HG03469 (cell line): ENCODE measurements around the gene ADAP1.
"Not testable (repeated sequence)": the region's sequence is repeated elsewhere in the genome, so short reads cannot be mapped to it uniquely, and the experiment has no call there.

Experiments
- ATAC-seq: cut with Tn5 transposase; IDR thresholded peaks from one replicate; pipeline ENCODE4 v1.9.1; 2021; ENCODE audit warnings: mild to moderate bottlenecking, moderate library complexity, moderate number of reproducible peaks; ENCODE audit not compliant: unreplicated experiment

The ADAP1 gene

GRCh38 chr7:954330-955238, at the start of gene ADAP1:
Gene ADAP1 (minus strand): TSS chr7:954680. CDS start chr7:954477, 203 bp downstream.
- ATAC-seq, result no peak

- not testable (repeated sequence) for ATAC-seq
These were observed 48.0 kb upstream of the ADAP1 start for GRCh38 chr7:1002445-1002844.

- not testable (repeated sequence) for ATAC-seq
These were observed 47.5 kb upstream of the ADAP1 start for GRCh38 chr7:1002026-1002425.

GRCh38 chr7:1001069-1001770, 46.7 kb upstream of the ADAP1 start:
- ATAC-seq, result not testable (repeated sequence)

GRCh38 chr7:999941-1000935, 45.8 kb upstream of the ADAP1 start:
- no peak for ATAC-seq

- ATAC-seq, result no peak
These were observed 44.8 kb upstream of the ADAP1 start for GRCh38 chr7:999149-999879.

GRCh38 chr7:997404-998395, 43.2 kb upstream of the ADAP1 start:
- no peak for ATAC-seq

GRCh38 chr7:996079-996872, 41.8 kb upstream of the ADAP1 start:
- no peak for ATAC-seq

- no peak for ATAC-seq
These were observed 41.1 kb upstream of the ADAP1 start for GRCh38 chr7:995571-995970.

- no peak for ATAC-seq
These were observed 40.3 kb upstream of the ADAP1 start for GRCh38 chr7:994592-995308.

- ATAC-seq, result no peak
These were observed 38.5 kb upstream of the ADAP1 start for GRCh38 chr7:992709-993607.

GRCh38 chr7:991729-992656, 37.5 kb upstream of the ADAP1 start:
- ATAC-seq, result no peak

- no peak for ATAC-seq
These were observed 36.7 kb upstream of the ADAP1 start for GRCh38 chr7:990933-991728.

- ATAC-seq, result no peak
These were observed 36.0 kb upstream of the ADAP1 start for GRCh38 chr7:990352-990932.
